ENCODE data around the gene SLC1A2.

SLC1A2 gene

DNA sequence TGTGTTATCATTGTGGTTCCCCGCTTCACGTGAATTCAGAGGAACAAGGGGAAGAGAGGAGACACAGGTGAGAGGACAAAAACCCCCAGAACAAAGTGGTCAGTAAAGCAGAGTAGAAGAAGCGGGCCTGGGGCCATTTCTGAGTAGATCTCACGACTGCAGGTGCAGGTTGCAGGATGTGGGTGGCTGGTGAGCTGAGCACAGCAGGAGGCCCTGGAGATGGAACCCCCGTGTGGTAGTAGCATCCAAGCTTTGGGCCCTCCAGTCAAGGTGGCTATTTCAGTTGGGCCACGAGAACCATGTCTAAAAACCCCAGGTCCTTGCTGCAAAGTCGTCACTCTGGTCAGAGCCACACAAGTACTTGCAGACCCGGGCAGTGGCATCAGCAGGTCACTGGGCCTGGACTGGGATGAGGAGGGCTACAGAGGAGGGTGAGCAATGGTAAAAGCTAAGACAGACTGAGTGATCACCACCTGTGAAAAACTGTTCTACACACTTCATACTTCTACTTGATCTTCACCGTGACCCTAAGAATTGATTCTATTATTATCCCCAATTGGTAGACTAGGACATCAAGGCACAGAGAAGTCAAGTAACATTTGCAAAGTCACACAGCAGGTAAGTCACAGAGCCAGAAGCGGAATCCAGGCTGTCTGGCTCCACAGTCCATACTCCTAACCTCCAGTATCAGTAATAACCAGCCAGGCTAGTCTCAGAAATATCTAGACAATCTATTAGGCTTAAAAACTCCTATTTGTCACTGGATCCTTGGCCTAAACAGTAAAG lies 43.8 kb downstream of the SLC1A2 start:
- no peak for FAIRE-seq

DNA sequence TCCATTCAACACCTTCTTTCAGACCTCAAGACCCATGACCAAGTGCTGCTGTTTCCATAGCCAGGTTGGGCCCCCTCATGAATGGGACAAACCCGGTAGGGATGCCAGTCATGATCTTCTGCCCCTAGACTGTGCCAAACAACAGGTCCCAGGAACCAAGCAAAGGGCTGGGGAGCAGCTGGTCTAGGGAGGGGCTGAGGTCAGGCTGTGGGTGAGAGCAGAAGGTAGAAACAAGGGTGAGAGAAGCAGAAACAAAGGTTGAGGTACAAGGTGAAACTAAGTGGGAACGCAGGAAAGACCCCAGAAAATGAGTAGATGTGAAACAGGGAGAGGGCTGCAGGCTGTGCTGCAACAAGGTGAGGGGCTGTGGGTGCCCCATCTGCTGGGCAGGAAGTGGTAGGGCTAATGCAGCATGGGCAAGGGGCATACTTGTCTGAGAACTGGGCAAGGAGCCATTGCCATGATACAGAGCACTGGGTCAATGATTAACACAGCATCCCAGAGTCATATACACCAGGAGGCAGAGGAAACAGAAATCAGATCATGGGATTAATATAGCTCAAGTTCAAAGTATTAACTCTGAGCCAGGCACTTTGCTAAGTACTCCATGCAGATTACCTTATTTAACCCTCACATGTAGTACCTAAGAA lies 45.9 kb downstream of the SLC1A2 start:
- no peak for FAIRE-seq

DNA sequence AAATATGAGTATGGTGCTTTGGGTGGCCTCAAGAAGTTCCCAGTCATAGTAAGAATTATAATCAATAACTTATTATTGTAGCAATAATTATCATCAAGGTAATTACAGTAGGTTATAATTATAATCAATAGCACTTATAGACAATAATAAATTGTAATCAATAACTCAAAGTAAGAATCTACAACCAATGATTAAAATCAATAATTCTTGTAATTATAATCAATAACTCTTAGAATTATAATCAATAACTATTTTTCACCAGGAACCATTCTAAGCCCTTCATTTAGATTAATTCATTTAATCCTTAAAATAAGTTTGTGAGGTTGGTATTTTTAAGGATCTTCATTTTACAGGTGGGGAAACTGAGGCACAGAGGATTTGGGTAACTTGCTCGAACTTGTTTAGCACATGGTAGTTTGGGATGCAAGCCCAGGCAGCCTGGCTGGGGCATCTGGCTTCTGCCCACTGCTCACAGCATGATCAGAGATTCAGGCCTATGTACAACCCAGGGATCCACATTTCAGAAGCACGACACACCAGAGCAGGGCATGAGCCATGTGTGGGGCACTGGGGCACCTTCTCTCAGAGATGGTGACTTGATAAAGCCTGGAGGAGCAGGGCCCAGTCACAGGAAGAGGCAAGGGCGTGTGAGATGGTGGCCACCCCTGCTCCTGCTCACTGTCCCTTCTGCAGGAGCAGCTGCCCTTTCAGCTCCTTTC lies 46.6 kb downstream of the SLC1A2 start:
- no peak for FAIRE-seq

GRCh38 chr11:35367491-35367890 lies 51.9 kb downstream of the SLC1A2 start:
- no peak for FAIRE-seq

DNA sequence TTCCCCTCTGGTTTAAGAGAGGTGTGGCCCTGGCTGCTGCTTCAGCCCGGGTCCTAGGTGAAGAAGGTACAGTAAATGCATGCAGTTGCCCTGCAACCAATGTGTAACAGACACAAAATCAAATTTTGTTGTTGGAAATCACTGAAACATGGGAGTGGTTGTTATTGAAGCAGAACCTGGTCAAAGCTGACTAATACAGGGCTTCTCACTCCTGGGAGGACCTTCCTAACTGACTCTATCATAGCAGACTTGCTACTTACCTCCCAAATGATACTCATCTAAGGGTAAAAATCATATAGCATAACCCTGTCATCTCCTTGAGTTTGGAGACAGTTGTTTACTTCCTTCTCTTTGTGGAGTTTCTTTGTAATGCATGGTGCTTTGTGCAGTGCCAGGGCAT lies 52.6 kb downstream of the SLC1A2 start:
- FAIRE-seq = no peak

- FAIRE-seq = no peak
Observed at GRCh38 chr11:35365961-35366360, 53.4 kb downstream of the SLC1A2 start.

- no peak for FAIRE-seq
Observed at GRCh38 chr11:35365395-35365794, 54.0 kb downstream of the SLC1A2 start.

DNA sequence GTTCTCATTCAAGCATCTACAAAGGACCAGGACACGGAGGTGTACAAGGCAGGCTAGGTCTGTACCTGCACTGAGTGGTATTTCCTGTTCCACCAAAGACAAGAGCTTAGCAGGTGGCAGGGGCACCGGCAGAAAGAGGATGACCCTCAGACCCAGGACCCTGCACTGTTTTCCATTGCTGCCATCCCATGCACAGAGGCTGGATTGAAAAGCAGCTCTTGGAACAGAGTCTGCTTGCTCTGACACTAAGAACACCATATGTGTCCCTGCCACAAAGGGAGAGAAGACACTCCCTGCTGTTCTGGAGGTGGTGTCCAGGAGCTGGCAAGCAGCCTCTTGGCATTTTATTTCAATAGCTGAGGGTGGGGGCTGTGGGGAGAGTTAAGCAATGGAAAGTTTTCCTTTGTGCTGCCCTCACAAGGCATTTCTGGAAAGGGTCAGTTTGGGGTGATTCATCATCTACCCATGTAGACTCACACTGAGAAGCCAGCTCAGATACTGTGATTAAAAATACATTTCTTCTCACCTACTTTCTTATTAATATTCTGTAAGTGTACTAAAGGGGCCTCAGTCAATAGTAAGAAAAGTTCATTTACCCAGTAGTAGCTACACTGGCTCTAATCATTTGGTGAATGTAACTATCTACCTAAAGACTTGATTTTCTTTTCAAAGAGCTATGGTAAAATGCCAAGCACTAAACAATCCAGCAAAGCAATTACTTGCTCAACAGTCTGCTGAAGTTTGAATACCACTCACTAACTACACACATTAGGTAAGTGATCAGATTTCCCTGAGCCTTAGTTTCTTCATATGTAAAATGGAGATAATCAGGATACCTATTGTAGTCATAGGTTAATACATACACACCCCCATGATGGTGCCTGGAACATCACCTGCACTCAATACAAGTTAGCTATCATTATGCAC lies 55.2 kb downstream of the SLC1A2 start:
- no peak for FAIRE-seq

DNA sequence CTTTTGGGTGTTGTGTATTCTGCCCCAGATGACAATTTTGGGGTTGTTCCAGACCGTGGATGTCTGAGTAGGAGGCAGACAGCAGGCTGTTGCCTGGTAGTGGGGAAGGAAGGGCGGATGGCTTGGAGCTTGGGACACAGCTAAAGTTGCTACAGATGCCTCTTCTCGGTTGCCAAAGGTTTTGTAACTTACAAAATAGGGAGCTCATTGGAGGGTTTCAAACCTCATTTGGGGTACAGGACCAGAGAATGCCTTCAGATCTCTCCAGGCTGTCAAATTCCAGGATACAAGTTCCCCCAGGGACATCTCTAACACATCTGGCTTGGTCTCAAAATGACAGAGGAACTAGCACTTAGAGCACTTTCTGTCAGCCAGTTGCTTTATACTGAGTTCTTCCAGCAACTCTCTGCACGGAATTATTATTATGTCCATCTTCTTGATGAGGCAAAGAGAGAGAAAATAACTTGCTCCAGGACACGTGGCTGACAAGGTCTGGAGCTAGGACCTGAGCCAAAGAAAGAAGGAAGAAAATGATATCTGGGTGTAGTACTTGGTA lies 56.0 kb downstream of the SLC1A2 start:
- FAIRE-seq = no peak

DNA sequence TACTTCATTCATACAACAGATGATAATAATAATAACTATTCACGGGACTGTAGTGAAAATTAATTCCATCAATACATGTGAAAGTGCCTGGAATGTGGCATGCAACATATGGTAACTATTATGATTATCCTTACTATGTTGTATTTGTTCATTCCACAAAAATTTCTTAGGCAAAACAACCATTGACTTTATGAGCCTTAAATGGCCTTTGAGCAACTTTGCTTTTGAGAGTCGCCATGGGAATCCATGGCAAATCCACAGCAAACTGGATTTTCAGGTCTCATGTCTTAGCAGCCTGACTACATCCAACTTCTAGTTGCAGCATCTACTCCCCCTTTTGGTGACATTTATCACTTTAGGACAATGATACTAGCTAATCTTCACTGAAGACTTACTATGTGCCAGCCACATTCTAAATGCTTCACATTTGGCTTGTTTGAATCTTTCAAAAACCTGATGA lies 56.8 kb downstream of the SLC1A2 start:
- no peak for FAIRE-seq

GRCh38 chr11:35360055-35360530 lies 59.3 kb downstream of the SLC1A2 start:
- FAIRE-seq = no peak

GRCh38 chr11:35359321-35360054 lies 59.9 kb downstream of the SLC1A2 start:
- FAIRE-seq = no peak

DNA sequence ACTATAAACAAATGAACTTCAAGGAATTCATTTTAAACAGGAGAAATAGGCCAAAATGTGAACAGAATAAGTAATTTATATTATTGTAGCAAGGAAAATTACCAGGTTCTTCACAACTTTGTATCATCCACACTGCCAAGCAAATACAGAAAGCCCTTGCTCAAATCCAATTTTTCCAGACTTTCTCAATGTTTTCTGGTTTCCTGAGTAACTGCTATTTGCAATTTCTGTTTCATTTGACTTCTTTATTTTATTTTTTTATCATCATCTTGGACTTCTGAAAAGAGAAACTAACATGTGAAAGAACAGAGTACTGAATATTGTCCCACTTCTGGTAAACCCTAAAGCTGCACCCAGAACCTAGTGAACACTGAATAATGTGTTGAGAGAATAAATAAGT lies 61.0 kb downstream of the SLC1A2 start:
- no peak for FAIRE-seq

DNA sequence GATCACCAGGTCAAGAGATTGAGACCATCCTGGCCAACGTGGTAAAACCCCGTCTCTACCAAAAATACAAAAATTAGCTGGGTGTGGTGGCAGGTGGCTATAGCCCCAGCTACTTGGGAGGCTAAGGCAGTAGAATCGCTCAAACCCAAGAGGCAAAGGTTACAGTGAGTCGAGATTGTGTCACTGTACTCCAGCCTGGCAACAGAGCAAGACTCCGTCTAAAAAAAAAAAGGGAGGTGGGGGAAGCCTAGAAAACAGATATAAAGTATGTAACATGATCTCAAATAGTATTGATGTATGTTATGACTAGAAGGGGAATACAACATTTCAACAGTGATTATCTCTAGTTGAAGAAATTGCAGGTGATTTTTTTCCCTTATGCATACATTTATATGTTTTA lies 61.4 kb downstream of the SLC1A2 start:
- FAIRE-seq = no peak

DNA sequence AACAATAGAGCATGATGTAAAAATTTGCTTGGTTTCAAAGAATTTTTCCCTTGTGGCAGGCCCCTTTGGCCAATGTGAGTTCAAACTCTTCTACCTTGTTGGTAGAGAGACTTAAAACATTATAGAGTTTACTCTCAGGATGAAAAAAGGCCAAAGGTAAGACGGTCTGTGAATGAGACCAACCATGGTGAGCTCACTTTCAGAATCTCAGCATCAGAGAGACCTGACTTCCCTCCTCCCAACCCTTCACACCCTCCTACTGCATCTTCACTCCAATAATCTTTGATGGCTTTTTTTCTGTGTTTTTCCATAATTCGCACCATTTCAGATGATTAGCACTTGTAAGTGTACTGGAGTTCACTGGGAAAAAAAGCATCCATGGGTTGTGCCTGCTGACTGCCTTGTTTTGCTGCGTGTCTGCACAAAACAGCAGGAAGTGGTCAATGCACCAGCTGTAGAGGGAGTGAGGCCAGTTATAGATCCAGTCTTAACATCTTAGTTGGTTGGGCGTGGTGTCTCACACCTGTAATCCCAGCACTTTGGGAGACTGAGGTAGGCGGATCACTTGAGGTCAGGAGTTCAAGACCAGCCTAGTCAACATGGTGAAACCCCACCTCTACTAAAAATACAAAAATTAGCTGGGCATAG lies 64.1 kb downstream of the SLC1A2 start:
- FAIRE-seq = no peak

DNA sequence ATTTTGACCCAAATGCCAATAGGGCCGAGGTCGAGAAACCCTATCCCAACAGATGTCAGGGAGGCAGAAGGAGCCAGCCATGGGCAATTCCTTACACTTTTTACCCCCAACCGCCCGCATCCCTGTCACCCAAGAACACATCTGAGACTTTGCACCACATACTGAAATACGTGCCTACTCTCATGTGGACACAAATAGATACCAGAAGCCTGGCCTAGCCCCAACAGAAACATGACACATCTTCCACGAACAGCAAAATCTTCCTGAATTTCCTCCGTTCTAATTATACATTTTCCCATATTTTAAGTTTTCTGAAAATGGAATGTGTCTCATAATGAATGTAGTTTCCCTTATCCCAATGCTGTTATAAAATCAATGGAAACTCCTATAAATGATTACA lies 64.7 kb downstream of the SLC1A2 start:
- FAIRE-seq = no peak

GRCh38 chr11:35352077-35352888 lies 67.1 kb downstream of the SLC1A2 start:
- no peak for FAIRE-seq

DNA sequence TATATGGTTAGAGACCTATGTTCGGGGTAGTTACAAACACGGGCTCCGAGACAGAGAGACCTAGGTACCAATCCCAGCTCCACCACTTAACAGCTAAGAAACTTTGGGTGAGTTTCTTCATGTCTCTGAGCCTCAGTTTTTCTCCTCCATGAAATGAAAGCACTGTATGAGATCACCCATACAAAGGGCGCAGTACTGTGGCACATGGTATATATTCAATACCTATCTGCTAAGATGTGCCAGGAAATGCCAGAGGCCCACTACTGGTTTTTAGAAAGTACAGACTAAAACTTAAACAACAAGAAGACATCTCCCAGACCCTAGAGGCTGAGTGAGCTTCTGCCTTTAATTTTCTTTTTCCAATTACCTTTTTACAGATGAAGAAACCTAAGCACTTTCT lies 69.5 kb downstream of the SLC1A2 start:
- no peak for FAIRE-seq

DNA sequence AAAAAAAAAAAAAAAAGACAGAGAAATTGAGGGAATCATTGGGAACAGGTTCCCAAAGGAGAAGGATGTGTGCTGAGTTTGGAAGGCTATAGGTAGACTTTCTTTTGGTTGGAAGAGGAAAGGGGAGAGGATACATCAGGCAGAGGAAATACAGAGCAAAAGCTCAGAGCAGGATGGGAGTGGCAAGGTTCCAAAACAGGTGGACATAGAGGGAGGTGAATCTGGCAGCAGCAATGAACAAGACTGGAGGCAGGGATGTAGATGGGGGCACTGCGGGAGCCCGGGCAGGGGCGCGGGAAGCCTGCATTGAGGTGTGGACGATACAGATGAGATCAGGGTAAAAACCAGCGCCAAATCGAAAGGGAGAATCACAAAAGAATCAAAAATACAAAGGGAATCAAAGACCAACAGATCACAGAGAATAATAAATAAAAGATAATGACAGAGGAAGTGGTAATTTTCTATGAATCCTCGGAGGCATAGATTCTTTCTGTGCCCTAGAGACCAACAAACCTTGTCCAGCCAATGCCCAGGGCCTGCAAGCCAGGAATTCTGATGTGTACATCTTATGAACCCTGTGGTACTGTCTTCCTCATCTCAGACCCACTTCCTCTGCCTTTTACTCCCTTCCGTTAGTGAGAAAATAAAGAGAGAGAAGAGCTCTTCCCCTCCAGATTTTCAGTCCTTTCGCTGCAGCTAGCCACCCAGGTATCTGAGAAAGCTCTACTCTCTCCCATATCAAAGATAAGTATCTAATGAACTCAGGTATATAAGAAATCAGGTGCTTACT lies 70.3 kb downstream of the SLC1A2 start:
- no peak for FAIRE-seq

All from TTC549 (cell line).